HG03060 (cell line): ENCODE data around the gene EXOC4.

Experiments
- ATAC-seq: cut with Tn5 transposase; IDR thresholded peaks from one replicate; pipeline ENCODE4 v1.9.1; 2021; ENCODE audit warnings: low read depth, moderate number of reproducible peaks; ENCODE audit not compliant: unreplicated experiment

EXOC4 gene

DNA sequence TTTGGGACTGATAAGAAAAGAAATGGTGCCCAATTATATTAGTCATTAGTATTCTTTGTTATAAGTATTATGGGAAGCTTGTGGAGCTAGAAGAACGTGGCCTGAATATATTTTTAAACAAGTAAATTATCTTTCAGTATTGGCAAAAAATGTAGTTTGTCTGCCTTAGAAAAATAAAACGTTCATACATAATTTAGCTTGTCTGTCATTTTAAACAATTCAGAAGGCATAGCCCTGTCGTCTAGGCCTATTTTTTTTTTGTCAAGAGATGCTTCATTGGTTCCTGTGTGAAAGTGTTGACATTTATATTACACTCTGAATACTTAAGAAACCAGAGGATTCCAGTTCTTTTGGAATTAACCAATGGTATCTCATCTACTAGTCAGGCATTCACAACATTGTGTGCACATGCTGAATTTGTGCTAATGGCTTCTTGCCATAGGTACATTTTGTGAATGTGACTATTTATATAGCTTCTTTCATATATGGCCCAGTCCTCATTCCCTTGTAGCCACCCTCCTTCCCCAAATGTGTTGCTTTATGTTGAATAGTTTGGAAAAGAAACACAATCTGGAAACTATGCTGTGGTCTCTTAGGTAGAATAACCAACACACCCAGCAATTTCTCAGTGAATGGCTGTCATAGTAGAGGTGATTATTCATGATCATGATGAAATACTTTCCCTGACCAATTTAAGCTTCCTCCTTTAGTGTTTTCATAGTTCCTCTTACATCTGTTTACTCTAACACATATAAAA, 435.8 kb downstream of the EXOC4 start:
- no peak for ATAC-seq

DNA sequence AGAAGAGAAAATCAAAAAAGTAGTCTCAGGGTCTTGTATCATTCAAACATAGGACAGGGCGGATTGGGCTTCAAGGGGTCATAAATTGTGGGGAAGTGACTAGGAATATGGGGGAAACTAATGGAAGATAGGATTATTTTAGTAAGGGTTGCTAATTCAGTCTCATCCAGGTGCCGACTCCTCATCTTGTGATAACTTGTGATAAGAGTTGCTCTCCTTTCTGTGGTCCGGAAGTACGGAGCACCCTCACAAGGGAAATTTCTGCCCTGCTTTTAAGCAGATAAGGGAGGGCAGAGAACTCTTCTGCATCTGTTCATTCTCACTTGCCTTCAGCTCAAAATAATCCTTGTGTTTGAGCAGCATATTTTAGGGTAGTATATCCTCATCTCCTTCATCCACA, 437.9 kb downstream of the EXOC4 start:
- ATAC-seq = no peak

DNA sequence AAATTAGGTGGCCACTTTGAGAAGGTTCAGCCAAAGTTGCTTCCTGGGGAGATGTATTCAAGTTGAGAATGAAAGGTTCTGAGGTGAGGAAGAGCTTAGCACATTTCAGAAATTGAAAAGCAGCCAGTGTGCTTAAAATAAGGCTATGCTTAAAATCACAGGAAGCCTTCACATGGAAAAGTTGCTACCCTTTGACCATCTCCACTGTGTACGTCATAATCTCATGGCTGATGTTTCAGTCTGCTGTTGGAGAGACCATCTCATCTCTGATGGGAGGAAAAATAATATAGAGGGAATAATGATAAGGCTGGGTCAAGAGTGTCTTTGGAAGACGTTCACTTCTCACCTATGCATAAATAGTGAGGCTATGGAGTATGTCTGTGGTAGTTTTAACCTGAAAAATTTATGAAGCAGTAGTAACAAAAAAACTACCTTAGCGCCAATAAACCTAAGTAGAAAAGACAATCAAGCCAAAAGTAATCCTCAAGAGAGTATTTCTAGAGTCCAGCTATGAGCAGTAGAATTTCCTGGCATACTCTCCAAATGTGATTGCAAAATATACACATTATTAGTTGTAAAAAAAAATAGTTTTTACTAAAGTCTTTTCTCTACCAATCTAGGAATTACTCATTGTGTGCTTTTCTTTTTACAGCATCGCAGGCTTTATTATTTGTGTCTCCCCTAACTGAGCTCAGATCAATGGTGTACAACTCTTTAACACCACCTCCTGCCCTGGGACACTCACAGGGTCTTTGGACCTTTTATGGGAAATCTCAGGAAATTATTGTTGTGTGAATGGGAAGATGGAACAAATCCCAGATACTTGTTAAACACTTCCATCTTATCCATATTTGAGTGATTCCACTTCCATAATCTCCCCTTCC, 439.1 kb downstream of the EXOC4 start:
- no peak for ATAC-seq

DNA sequence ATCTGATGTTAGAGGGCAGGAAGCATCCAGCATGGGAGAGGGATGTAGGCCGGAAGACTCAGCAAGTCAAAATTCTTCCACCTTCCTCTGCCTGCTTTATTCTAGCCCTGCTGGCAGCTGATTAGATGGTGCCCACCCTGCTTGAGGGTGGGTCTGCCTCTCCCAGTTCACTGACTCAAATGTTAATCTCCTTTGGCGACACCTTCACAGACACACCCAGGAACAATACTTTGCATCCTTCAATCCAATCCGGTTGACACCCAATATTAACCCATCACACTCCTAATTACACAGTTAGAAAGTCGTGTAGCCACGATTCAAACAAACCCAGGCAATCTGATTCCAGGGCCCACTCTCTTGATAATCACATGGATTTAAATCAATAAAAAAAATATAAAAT, 440.4 kb downstream of the EXOC4 start:
- ATAC-seq = no peak

DNA sequence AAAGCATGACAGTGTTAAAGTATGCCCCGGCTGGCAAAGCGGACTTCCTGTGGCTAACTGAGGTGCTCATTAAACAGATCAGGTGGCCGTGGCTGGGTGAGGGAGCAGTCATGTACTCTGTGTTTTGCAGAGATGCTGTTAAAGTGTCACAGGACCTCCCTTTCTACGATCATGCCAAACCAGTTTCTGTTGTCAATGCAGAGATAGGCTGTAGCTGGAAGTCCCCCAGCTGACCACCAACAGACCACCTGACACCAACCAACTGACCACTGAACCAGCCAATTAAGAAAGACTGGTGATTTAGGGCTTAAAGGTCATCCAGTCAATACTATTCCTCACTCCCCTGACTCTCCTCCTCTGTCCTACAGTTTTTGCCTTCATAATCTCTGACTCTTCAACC, 443.2 kb downstream of the EXOC4 start:
- ATAC-seq = no peak

DNA sequence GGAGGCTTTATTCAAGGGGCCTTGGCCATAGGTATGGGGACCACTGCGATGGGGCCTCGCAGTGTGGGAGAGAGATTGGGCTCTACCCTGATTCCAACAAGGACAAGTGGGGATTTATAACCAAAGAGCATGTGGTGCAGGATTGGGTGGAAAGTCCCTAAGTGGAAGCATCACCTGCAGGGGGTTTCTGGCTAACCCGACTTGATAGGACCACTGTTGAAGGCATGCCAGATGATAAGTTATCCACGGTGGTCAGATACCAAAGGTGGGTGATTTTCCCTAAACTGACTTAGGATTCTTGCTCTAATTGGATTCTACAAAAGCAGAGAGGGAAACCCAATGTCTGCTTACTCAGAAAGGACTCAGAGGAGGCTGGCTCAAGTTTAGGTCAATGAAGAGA, 444.7 kb downstream of the EXOC4 start:
- no peak for ATAC-seq

DNA sequence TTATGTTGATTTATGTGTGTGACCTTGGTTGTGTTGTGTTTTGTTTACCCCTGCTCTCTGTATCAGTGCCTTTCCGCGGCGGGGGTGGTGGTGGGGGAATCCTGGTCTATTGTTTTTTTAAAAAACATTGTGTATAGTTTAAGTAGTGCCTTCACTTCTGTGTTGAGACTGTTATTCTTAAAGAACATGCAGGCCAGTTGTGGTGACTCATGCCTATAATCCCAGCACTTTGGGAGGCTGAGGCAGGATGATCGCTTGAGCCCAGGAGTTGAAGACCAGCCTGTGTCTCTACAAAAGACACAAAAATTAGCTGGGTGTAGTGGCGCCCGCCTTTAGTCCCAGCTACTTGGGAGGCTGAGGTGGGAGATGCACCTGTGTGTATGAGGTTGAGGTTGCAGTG, 445.2 kb downstream of the EXOC4 start:
- no peak for ATAC-seq

DNA sequence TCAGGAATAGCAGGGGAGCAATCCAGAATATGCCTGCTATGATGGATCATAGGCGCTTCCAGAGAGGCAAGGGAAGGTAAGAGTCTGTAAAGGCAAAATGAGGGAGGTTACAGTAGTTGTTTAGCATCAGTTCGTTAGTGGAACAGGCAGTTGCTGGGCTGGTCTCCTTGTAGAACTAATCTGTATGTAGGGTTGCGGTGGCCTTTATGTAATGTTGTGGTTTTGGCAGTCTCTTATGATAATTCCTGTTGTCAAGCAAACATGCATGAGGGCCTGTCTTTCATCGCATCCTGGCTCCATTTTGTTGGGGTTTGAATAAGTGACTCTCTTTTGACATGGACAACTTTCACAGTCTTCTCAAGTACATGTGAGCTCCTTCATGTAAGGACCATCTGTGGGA, 446.5 kb downstream of the EXOC4 start:
- no peak for ATAC-seq

DNA sequence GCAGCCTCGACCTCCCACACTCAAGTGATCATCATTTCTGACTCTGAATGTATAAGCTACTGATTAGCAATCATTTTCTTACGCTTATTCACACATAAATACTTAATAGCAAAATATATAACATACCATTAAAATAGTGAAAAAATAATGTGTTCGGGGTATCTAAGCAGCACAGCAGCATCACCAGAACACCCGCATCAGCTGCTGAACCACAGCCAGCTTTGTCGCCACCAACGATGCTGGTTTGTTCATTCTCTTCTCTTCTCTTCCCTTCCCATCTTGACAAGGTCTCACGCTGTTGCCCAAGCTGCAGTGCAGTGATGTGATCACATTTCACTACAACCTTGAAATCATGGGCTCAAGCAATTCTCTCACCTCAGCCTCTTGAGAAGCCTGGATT, 449.2 kb downstream of the EXOC4 start:
- ATAC-seq = no peak

DNA sequence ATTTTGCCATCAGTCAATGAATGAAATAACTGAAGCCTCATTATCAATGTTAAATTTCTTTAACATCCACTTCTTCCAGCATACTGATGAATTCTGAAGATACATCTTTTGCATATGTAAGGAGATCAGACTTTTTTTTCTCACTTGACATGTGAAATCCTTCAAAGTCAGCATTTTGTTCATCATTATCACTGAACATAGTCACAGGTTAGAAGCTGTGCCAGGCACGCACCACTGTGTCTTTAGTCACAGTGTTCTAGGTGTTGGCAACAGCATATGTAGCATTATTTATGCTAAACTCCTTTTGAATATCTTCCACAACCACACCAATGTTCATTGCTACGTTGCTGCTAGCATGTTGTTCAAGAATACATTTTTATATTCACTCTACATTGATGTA, 450.1 kb downstream of the EXOC4 start:
- no peak for ATAC-seq

DNA sequence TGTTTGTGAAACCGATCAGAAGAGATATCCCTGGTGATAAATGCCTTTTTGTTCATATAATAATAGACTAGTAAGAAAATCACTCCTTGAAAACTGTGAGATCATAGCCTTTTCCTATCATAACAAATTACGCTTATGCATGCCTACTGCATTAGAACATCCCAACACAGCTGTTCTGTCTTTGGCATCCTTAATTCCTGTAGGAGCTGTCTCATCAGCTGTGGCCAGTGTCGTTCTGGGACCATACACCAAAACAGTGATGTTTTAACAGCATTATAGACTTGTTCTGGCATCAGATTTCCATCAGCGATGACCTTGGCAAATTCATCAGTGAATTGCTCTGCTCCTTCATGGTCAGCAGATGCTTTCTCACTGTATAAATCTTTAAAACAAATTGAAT, 450.7 kb downstream of the EXOC4 start:
- ATAC-seq = no peak

DNA sequence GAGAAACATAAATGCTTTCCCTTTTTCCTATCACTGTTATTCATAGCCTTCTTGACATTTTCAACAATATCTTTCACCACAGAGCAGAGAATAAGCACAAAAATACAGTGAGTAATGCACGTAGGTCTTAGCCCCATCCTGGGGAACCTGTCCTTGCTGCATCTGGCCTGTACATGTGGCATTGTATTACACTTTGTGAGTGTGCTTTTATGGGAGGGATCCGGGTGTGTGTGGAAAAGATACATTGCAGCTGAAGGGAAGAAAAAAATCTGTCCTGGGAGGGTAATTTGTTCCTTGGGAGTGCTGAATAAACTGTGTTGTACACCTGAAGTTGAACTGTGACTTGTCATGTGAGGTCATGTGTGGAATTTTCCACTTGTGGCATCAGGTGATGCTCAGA, 451.6 kb downstream of the EXOC4 start:
- ATAC-seq = no peak

DNA sequence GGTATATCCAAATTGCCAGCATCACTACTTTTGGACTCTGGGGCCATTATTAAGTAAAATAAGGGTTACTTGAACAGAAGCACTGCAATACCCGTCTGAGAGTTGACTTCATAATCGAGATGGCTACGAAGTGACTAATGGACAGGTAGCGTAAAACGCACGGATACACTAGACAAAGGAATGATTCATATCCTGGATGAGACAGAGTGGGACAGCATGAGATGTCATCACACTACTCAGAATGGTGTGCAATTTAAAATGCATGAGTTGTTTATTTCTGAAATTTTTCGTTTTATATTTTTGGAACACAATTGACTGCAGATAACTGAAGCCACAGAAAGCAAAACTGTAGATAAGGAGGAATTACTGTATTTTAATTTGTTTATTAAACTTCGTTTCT, 452.7 kb downstream of the EXOC4 start:
- no peak for ATAC-seq

DNA sequence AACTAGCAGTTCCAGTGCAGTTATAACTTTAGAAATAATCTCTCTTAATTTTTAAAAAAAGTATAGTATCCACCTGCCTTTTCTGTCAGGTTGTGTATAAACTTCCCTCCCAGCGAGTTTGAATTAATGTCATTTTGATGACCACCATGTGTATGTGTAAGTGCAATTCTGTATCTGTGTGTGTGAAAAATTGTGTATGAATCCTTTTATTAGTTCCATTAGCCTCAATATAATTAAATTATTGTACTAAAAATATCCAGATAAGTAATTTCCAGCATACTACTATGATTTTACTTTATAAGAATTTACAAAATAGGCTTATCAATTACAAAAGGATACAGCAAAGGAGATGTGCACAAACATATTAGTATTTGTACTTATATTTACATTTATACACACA, 453.1 kb downstream of the EXOC4 start:
- no peak for ATAC-seq

DNA sequence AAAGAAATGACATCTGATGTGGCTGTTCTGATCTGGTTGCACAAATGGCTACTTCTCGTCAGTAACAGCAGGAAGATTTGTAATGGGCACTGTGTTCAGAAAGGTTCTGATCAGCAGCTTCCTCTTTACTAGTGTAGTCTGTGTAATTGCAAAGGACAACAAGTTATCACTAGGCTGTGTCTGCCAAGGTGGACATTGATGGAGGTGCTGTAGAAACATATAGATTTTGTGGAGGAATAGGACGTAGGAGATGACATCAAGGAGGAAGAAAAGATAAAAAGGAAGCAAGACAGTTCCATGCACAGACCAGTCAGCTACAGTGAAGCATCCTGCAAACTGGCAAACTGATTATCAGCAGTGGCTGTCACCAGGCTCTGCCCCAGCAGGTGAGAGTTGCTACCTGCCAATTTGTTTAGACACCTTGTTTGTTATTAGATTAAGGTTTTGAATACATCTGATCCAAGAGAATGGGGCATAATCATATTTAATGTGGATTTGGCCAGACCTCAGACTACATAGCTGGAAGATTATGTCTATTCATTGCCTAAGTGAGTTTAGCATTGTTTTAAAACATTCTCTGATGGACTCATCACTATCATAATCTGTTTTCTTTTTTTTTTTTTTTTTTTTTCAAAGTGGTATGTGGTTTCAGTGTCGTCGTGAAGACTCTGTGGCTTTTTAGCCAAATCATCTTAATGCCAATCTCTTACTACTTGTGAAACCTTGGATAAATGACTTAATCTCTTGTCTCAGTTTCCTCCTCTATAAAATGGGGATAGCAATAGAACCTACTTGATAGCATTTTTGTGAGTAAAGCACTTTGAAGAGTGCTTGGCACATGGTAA, 456.4 kb downstream of the EXOC4 start:
- no peak for ATAC-seq

DNA sequence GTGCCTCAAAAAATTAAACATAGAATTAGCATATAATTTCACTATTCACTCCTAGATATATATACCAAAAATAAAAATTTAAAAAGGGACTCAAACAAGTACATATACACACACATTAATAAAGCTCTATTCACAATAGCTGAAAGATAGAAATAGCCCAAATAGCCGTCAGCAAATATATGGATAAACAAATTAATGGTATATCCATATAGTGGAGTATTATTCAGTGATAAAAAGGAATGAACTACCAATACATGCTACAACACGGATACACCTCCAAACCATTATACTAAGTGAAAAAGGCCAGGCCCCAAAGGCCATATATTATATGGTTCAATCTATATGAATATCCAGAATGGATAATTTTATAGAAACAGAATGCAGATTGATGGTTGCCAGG, 459.7 kb downstream of the EXOC4 start:
- no peak for ATAC-seq

DNA sequence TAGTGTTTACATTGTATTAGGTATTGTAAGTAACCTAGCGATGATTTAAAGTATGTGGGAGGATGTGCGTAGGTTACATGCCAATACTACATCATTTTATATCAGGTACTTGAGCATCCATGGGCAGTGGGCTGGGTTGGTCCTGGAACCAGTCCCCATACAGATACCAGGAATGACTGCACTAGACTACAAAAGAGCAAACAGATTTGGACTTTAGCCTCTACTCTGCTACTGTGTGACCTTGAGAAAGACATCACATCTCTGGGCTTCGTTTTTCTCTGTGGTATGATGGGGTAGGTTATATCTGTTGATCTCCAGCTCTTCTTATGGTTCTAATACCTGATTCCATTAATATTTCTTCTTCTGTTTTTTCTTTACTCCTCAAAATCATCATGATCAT, 461.8 kb downstream of the EXOC4 start:
- ATAC-seq = no peak

DNA sequence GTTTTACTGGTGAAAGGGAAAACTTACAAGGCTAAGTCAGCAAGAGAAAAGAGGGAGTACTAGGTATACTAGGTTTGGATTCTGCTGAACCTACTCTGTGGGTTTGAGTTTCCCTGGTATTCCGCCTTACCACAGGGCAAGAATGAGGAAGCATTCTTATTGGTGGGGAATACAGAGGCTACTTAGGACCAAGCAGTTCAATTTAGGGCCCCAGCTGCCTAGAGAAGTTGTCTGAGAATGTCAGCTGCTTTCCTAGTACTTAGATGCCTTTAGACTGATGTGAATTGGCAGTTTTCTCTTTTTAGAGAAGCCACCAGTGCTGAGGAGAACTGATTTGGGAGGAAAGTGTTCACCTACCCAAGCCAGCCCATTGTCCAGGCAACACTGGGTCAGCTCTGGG, 465.3 kb downstream of the EXOC4 start:
- no peak for ATAC-seq

DNA sequence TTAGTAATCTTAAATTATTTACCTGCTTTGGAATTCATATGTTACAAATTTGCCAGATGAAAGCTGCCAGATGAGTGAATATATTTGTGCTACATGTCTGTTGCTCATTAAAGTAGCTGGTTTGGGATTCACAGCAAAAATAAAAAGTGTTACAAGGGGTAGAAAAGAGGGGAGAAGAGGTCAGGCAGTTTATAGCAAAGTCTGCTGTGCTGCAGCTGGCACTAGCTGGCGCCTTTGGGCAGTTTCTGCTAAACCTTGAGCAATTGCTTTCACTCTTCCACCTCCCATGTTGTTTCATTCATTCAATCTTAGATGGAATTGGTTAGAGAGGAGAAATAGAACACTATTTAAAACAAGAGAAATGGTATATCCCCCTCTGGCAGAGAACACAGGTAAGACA, 470.2 kb downstream of the EXOC4 start:
- no peak for ATAC-seq

DNA sequence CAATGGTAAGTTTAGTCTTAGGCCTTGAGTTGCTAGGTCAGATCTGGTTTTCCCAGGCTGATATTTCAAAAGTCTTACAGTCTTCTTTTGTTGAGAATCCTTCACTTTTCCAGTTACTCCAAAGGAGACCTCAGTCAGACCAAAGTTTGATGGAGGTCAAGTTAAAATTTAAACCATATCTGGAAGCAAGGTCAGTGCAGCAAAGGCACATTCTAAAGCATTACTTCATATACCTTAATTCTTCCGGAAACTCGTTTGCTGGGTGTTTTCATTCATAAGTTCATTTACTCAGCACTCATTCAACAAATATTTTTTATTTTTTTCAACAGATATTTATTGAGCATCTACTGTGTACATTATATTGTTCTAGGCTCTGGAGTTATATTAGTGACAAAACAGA, 471.3 kb downstream of the EXOC4 start:
- ATAC-seq = no peak

DNA sequence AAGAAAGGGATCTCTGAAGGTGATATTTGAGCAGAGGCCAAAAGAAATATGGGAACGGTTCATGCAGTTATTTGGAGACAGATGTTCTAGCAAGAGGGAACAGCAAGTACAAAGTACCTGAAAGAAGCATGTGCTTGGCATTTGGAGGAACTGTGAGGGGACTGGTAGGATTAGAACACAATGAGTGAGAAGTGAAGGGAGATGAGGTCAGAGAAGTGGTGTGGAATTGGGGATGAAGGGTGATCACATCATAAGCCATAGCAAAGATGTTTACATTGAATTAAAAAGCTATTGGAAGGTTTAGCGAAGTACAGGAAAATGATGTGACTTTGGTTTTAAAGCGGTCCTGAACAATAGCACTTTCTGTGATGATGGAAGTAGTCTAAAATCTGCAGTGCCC, 471.8 kb downstream of the EXOC4 start:
- ATAC-seq = no peak
